ENCODE measurements around the gene TOP3B. TPM values are rescaled to one million over a fixed set of nuclear protein-coding genes. Genes with fewer than 3 reads are reported as not detected.
A peak's percentile ranks its signal among the peaks of the same experiment; 100 is the strongest.

TOP3B gene
- total and polyA plus RNA-seq, 9 of the 15 experiments (the other 6 are each of a cell fraction or from before 2014, with no cell fraction given) = 3.0 to 188 (median 112) TPM

GRCh38 chr22:21952586-21953571 is 29.7 kb downstream of the TOP3B start, which contains the start of gene PPM1F (continued):
- TF ChIP-seq PATZ1 (CRISPR knock-in tag; IDR thresholded peaks at IDR 0.05; ENCODE audit: borderline replicate concordance) (no peak), SPI1 (IDR thresholded peaks at IDR 0.05; ENCODE audit: borderline replicate concordance, low read depth, low read length) (peak; percentile 98), KDM5B (IDR thresholded peaks at IDR 0.05; ENCODE audit: insufficient replicate concordance, low read depth, low read length) (peak; percentile 95), ARID3A (IDR thresholded peaks at IDR 0.05; ENCODE audit: borderline replicate concordance, low read depth, low read length) (peak; percentile 80), SETDB1 (IDR thresholded peaks at IDR 0.05; ENCODE audit: low read length) (peak; percentile 100), FIP1L1 (IDR thresholded peaks at IDR 0.05; ENCODE audit: low read depth, low read length, poor library complexity, severe bottlenecking) (no peak), JUND (IDR thresholded peaks at IDR 0.05; ENCODE audit: borderline replicate concordance, low read depth, low read length) (peak; percentile 88), JUND (tag; IDR thresholded peaks at IDR 0.05; ENCODE audit: borderline replicate concordance, low read depth, low read length) (no peak), CHD4 (IDR thresholded peaks at IDR 0.05; ENCODE audit: insufficient read depth, insufficient replicate concordance, low read depth, low read length, poor library complexity, severe bottlenecking) (peak; percentile 91), PHF8 (IDR thresholded peaks at IDR 0.05; ENCODE audit: borderline replicate concordance, low read length) (peak; percentile 97; the same call in 1 of the 2 replicates), POLR2AphosphoS2 (IDR thresholded peaks at IDR 0.05; ENCODE audit: low read length) (peak; percentile 58; the same call in 1 of the 2 replicates), HNRNPK (IDR thresholded peaks at IDR 0.05; ENCODE audit: low read depth, low read length, poor library complexity, severe bottlenecking) (no peak), U2AF2 (optimal IDR thresholded peaks at IDR 0.05; ENCODE audit: low read depth, low read length) (no peak)
- TF ChIP-seq, protein P1, sequence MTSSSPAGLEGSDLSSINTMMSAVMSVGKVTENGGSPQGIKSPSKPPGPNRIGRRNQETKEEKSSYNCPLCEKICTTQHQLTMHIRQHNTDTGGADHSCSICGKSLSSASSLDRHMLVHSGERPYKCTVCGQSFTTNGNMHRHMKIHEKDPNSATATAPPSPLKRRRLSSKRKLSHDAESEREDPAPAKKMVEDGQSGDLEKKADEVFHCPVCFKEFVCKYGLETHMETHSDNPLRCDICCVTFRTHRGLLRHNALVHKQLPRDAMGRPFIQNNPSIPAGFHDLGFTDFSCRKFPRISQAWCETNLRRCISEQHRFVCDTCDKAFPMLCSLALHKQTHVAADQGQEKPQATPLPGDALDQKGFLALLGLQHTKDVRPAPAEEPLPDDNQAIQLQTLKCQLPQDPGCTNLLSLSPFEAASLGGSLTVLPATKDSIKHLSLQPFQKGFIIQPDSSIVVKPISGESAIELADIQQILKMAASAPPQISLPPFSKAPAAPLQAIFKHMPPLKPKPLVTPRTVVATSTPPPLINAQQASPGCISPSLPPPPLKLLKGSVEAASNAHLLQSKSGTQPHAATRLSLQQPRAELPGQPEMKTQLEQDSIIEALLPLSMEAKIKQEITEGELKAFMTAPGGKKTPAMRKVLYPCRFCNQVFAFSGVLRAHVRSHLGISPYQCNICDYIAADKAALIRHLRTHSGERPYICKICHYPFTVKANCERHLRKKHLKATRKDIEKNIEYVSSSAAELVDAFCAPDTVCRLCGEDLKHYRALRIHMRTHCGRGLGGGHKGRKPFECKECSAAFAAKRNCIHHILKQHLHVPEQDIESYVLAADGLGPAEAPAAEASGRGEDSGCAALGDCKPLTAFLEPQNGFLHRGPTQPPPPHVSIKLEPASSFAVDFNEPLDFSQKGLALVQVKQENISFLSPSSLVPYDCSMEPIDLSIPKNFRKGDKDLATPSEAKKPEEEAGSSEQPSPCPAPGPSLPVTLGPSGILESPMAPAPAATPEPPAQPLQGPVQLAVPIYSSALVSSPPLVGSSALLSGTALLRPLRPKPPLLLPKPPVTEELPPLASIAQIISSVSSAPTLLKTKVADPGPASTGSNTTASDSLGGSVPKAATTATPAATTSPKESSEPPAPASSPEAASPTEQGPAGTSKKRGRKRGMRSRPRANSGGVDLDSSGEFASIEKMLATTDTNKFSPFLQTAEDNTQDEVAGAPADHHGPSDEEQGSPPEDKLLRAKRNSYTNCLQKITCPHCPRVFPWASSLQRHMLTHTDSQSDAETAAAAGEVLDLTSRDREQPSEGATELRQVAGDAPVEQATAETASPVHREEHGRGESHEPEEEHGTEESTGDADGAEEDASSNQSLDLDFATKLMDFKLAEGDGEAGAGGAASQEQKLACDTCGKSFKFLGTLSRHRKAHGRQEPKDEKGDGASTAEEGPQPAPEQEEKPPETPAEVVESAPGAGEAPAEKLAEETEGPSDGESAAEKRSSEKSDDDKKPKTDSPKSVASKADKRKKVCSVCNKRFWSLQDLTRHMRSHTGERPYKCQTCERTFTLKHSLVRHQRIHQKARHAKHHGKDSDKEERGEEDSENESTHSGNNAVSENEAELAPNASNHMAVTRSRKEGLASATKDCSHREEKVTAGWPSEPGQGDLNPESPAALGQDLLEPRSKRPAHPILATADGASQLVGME (CRISPR knock-in tag; IDR thresholded peaks at IDR 0.05) = no peak
